ENCODE measurements around the gene DRAM2. TPM values are rescaled to one million over a fixed set of nuclear protein-coding genes. Genes with fewer than 3 reads are reported as not detected.
A peak's percentile ranks its signal among the peaks of the same experiment; 100 is the strongest.

Gene DRAM2
- total and polyA plus RNA-seq, 9 of the 15 experiments (the other 6 are each of a cell fraction or from before 2014, with no cell fraction given) = 29.0 to 161 (median 53.5) TPM

- TF ChIP-seq MGA (IDR thresholded peaks at IDR 0.05) (peak; percentile 84), POLR2A (conservative IDR thresholded peaks at IDR 0.05) (no peak), ETS1 (conservative IDR thresholded peaks at IDR 0.05; ENCODE audit: control insufficient read depth, low read depth, low read length) (no peak), ZNF324 (CRISPR knock-in tag; IDR thresholded peaks at IDR 0.05) (no peak), LARP7 (IDR thresholded peaks at IDR 0.05) (no peak), SAFB (IDR thresholded peaks at IDR 0.05; ENCODE audit: borderline replicate concordance, low read depth, low read length) (no peak), SMAD4 (CRISPR knock-in tag; conservative IDR thresholded peaks at IDR 0.05) (no peak; the same call in 1 of the 2 replicates), KAT2B (IDR thresholded peaks at IDR 0.05; ENCODE audit: low read depth, low read length) (no peak), RBBP5 (IDR thresholded peaks at IDR 0.05; ENCODE audit: borderline replicate concordance, insufficient read depth, low read length, poor library complexity, severe bottlenecking) (no peak), NR2F6 (CRISPR knock-in tag; IDR thresholded peaks at IDR 0.05) (no peak), ETS2 (tag; IDR thresholded peaks at IDR 0.05; ENCODE audit: borderline replicate concordance, poor library complexity, severe bottlenecking) (no peak), ZNF589 (CRISPR knock-in tag; IDR thresholded peaks at IDR 0.05; ENCODE audit: low read depth) (no peak), NFE2L1 (tag; IDR thresholded peaks at IDR 0.05; ENCODE audit: borderline replicate concordance, low read depth) (no peak), NFYB (IDR thresholded peaks at IDR 0.05; ENCODE audit: extremely low read depth, insufficient read length) (no peak), MCM5 (IDR thresholded peaks at IDR 0.05; ENCODE audit: low read depth) (no peak), ZNF232 (CRISPR knock-in tag; IDR thresholded peaks at IDR 0.05) (no peak)
Measured at GRCh38 chr1:111139324-111139955, 453 bp downstream of the DRAM2 start (continued).

Data from K562 (cell line).